ENCODE results near the gene WDR59.
"Not testable (repeated sequence)": the region's sequence is repeated elsewhere in the genome, so short reads cannot be mapped to it uniquely, and the experiment has no call there.

The WDR59 gene

DNA sequence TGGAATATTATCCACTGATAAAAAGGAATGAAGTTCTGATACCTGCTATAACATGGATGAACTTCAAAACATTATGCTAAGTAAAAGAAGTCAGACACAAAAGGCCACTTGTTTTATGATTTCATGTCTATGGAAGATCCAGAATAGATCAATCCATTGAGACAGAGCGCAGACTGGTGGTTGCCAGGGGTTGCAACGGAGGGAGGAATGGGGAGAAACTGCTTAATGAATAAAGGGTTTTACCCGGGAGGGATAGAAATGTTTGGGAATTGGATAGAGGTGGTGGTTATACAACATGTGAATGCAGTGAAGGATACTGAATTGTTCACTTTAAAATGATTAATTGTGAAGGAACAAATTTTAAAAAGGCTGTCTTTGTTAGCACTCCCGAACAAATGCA lies 30.2 kb downstream of the WDR59 start:
- DNase-seq = no peak

DNA sequence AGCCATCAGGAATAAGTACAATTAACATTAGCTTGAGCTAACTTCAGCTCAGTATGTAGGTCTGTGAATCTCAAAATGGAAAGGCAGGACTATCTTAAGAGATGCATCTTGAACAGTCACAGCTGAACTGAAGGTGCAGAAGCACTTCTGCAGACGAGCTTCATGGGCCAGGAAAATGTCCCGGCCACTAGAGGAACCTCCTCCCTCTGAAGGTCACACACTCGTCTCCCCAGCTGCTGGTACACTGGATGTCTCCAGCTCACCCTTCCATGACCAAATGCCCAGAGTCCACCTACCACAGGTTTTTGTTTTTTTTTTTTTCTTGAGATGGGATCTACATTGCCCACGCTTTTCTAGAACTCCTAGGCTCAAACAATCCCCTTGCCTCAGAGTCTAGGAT lies 33.2 kb downstream of the WDR59 start:
- no peak for DNase-seq

DNA sequence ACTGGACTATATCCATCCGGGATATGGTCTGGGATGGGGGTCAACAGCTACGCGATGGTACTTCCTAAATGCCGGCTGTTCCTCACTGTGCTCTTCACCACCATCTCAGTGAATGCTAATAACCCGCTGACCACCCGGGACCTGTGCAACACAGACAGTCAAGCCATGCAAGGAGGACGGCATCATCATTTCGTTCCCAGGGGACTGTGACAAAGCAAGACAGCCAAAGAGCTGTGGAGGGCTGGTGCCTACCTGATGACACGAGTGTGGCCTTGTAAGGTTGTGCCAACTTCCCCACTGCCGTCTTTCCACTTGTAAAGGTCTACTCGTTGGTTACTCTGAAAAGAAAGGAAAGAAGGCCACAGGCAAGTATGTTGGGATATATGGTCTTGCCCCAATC lies 33.7 kb downstream of the WDR59 start:
- DNase-seq = no peak

GRCh38 chr16:74950511-74950910 lies 34.4 kb downstream of the WDR59 start:
- DNase-seq = no peak

DNA sequence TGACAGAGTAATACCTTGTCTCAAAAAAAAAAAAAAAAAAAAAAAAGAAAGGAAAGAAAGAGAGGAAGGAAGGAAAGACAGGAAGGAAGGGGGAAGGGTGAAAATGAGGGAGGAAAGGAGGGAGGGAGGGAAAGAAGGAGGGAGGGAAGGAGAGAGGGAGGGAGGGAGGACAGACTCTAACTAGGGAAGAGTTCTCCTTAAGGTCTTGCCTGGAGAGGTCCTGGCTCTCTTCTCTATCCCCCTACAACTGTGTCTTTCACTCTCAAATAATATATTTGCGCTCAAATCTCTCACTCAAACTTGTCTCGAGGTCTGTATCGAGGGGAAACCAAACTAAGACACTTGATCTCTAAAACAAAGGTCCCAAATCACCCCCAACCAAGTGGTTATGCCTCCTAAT lies 35.6 kb downstream of the WDR59 start:
- no peak for DNase-seq

DNA sequence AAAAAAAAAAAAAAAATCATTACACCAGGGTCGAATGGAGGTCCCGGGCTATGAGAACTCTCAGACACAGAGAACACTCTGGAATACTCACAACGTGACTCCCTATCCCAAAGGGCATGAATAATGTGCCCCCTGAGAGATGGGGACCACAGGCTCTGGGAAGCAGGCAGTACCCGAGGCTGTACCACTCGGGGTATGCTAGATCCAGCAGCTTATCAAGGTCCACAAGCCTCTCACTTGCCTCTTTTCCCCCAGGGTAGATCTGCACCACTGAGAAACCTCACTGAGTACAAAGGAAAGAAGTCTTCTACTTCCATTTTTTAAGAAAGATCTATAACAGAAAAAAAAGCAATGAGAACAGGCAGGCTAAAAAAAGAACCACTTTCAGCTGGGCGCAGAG lies 40.5 kb downstream of the WDR59 start:
- DNase-seq = no peak

GRCh38 chr16:74942977-74943918 lies 41.7 kb downstream of the WDR59 start:
- no peak for DNase-seq

GRCh38 chr16:74942566-74942965 lies 42.4 kb downstream of the WDR59 start:
- DNase-seq = no peak

GRCh38 chr16:74939688-74940087 lies 45.2 kb downstream of the WDR59 start:
- DNase-seq = no peak

DNA sequence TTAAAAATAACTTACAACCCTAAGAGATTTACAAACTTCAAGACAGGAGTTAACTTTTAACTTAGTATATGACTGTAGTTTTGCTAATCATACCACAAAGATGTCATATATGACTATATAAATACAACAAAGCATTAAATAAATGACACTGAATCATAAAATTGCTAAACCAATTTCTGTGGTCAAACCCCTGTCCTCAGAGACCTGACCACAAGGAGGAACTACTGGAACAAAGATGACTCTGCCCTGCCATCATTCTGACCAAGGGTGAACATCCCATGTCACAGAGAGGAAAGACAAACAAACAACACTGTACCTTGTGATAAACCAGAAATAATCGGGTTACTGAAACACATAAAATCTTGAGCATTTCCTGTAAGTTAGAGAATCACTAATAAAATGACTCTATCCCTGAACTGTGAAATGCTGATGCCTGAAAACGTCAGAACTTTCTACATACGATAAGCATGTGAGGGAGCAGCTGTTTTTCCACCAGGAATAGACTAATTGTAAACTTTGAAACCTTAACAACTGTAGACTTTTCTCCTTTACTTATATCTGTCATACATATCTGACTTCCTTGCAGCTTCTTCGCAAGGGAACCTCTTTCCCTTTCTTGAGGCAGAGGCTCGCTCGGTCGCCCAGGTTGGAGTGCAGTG lies 47.9 kb downstream of the WDR59 start:
- DNase-seq = no peak

DNA sequence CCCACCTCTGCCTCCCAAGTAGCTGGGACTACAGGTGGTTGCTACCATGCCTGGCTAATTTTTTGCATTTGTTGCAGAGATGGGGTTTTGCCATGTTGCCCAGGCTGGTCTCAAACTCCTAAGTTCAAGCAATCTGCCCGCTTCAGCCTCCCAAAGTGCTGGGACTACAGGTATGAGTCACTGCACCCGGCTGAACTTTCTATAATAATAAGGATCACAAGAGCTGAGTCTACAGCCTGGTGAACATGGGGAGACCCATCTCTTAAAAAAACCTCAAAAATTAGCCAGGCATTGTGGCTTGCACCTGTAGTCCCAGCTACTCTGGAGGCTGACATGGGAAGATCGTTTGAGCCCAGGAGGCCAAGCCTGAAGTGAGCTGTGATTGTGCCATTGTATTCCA lies 53.5 kb downstream of the WDR59 start:
- DNase-seq = no peak

DNA sequence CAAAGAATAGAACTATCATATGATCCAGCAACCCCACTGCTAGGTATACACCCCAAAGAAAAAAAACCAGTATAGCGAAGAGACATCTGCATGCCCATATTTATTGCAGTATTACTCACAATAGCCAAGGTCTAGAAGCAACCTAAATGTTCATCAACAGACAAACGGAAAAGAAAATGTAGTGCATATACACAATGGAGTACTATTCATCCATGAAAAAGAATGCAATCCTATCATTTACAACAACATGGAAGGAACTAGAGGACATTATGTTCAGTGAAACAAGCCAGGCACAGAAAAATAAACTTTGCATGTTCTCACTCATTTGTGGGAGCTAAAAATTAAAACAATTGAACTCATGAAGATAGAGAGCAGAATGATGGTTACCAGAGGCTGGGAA lies 55.3 kb downstream of the WDR59 start:
- DNase-seq = no peak

GRCh38 chr16:74926805-74927204 lies 58.1 kb downstream of the WDR59 start:
- DNase-seq = no peak

DNA sequence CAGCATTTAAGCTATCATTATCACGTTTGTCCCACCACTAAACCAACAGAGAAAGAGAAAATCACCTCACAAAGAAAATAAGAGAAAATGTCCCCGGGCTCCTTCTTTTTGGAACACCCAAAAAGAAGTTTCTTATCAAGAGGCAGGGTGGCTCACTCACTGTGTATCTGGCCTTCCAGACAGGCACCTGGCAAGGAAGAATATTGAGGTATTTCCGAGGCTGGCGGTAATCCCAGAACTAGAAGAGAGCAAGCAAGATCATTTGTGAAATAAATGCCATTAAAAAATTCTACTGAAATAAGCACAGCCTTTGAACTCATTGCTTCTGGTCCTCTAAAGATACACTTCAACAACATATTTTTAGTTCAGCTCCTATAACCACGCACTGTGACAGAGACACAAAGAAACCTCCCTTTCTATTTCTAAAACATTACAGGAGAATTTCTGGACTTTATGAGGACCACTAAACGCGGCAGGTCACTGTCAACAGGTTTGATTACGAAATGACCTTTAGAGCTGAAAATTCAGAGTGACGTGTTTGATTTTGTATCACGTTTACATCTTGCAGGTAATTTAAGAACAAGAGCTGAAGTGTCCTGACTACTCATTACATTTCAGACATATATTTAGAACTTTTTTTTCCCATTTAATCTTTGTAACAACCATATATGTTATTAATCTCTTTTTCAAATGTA lies 61.0 kb downstream of the WDR59 start:
- DNase-seq = no peak

GRCh38 chr16:74922150-74923138 lies 62.5 kb downstream of the WDR59 start:
- no peak for DNase-seq

GRCh38 chr16:74921051-74921450 lies 63.9 kb downstream of the WDR59 start:
- DNase-seq = no peak

- no peak for DNase-seq
These were observed 75.3 kb downstream of the WDR59 start for GRCh38 chr16:74909665-74910064.

GRCh38 chr16:74908759-74909158 lies 76.2 kb downstream of the WDR59 start:
- DNase-seq = not testable (repeated sequence)

GRCh38 chr16:74903901-74904678 lies 80.8 kb downstream of the WDR59 start:
- no peak for DNase-seq

- no peak for DNase-seq
These were observed 81.8 kb downstream of the WDR59 start for GRCh38 chr16:74903120-74903519.

- DNase-seq = no peak
These were observed 82.8 kb downstream of the WDR59 start for GRCh38 chr16:74902161-74902560.

GRCh38 chr16:74901606-74902005 lies 83.3 kb downstream of the WDR59 start:
- DNase-seq = no peak
